Neural cell (in vitro differentiated cells): Measurements from ENCODE around the gene SEC22A. TPM values are rescaled to one million over a fixed set of nuclear protein-coding genes. Genes with fewer than 3 reads are reported as not detected.

ENCODE experiments used
- H2AFZ ChIP-seq: fragments of 200-600, 300-800 bp; sonication (generic), shearing (Covaris generic); 2 replicates; pipeline ENCODE4 v1.6.0; 2014; ENCODE audit warnings: low read depth, mild to moderate bottlenecking, antibody characterized with exemption, low read length, moderate library complexity
- H3F3A ChIP-seq: fragments of 200-600 bp; shearing (Covaris generic); 2 replicates; pipeline ENCODE4 v1.6.1; 2016; ENCODE audit warnings: mild to moderate bottlenecking, moderate library complexity, mixed read lengths, antibody characterized with exemption, low read length; ENCODE audit not compliant: insufficient read depth, poor library complexity, severe bottlenecking
- H3K27ac ChIP-seq: fragments of 200-600, 300-800 bp; sonication (generic), shearing (Covaris generic); 2 replicates; pipeline ENCODE4 v1.5.1; 2014; ENCODE audit warnings: mild to moderate bottlenecking, low read length, moderate library complexity
- H3K27me3 ChIP-seq: fragments of 300-800, 200-600 bp; sonication (generic), shearing (Covaris generic); 2 replicates; pipeline ENCODE4 v1.6.0; 2014; ENCODE audit warnings: mild to moderate bottlenecking, low read depth, low read length, moderate library complexity; ENCODE audit not compliant: insufficient read depth
- H3K36me3 ChIP-seq: fragments of 300-800, 200-600 bp; sonication (generic), shearing (Covaris generic); 2 replicates; pipeline ENCODE4 v1.5.1; 2014; ENCODE audit warnings: mild to moderate bottlenecking, antibody characterized with exemption, low read length, moderate library complexity; ENCODE audit not compliant: insufficient read depth
- H3K4me2 ChIP-seq: fragments of 300-800, 200-600 bp; sonication (generic), shearing (Covaris generic); 2 replicates; pipeline ENCODE4 v1.6.0; 2014; ENCODE audit warnings: mild to moderate bottlenecking, low read length
- H3K4me3 ChIP-seq: fragments of 300-800, 200-600 bp; sonication (generic), shearing (Covaris generic); 2 replicates; pipeline ENCODE4 v1.5.1; 2014; ENCODE audit warnings: mild to moderate bottlenecking, low read length, moderate library complexity
- H3K79me2 ChIP-seq: fragments of 200-600 bp; shearing (Covaris generic); replicated peaks from 2 replicates; pipeline ENCODE4 v1.6.0; 2014; ENCODE audit warnings: mild to moderate bottlenecking, low read length, moderate library complexity; ENCODE audit not compliant: insufficient read depth
- H3K9ac ChIP-seq: fragments of 300-800, 200-600 bp; sonication (generic), shearing (Covaris generic); 2 replicates; pipeline ENCODE4 v1.6.1; 2016; ENCODE audit warnings: mild to moderate bottlenecking, low read length, mixed read lengths
- H3K9me2 ChIP-seq: fragments of 200-600 bp; shearing (Covaris generic); 2 replicates; pipeline ENCODE4 v1.6.1; 2016; ENCODE audit warnings: mild to moderate bottlenecking, low read length, mixed read lengths; ENCODE audit not compliant: insufficient read depth
- H3K9me3 ChIP-seq: fragments of 200-600, 300-800 bp; sonication (generic), shearing (Covaris generic); 2 replicates; pipeline ENCODE4 v1.6.1; 2016; ENCODE audit warnings: mild to moderate bottlenecking, mixed run types, low read length, moderate library complexity, mixed read lengths
- H4K20me1 ChIP-seq: fragments of 200-600 bp; shearing (Covaris generic); 2 replicates; pipeline ENCODE4 v1.6.1; 2016; ENCODE audit warnings: mild to moderate bottlenecking, mixed run types; ENCODE audit not compliant: insufficient read depth
- EP300 ChIP-seq: fragments of 450-650 bp; conservative IDR thresholded peaks from 2 replicates; pipeline ENCODE4 v1.6.1; 2014; ENCODE audit warnings: antibody characterized with exemption, mild to moderate bottlenecking, moderate library complexity; ENCODE audit not compliant: poor library complexity, severe bottlenecking
- EZH2 ChIP-seq: fragments of 200-600, 300-800 bp; shearing (Covaris generic), sonication (generic); IDR thresholded peaks from 2 replicates; pipeline ENCODE4 v1.6.1; 2014; ENCODE audit warnings: antibody characterized with exemption, low read length, borderline replicate concordance, mild to moderate bottlenecking; ENCODE audit not compliant: insufficient read depth, poor library complexity, severe bottlenecking
- MXI1 ChIP-seq: fragments of 450-650 bp; conservative IDR thresholded peaks from 2 replicates; pipeline ENCODE4 v1.6.1; 2014; ENCODE audit warnings: antibody characterized with exemption, mild to moderate bottlenecking; ENCODE audit not compliant: poor library complexity, severe bottlenecking
- POLR2AphosphoS5 ChIP-seq: IDR thresholded peaks from 2 replicates; pipeline ENCODE4 v1.6.1; 2012
- RAD21 ChIP-seq: fragments of 450-650 bp; conservative IDR thresholded peaks from 2 replicates; pipeline ENCODE4 v1.6.1; 2014; ENCODE audit warnings: antibody characterized with exemption, mild to moderate bottlenecking, moderate library complexity
- SMC3 ChIP-seq: fragments of 450-650 bp; conservative IDR thresholded peaks from 2 replicates; pipeline ENCODE4 v1.6.1; 2014; ENCODE audit warnings: antibody characterized with exemption, mild to moderate bottlenecking, moderate library complexity; ENCODE audit not compliant: poor library complexity
- TAF1 ChIP-seq: IDR thresholded peaks from 2 replicates; pipeline ENCODE4 v1.6.1; 2012; ENCODE audit warnings: low read depth
- polyA plus RNA-seq: library from polyadenylated mRNA; depleted of rRNA; stranded (reverse); fragments of >200 nt; gene quantifications from 2 replicates; pipeline ENCODE4 v1.2.3, GENCODE V29; 2014
- TF ChIP-seq, protein P1 (sequence below): IDR thresholded peaks from 2 replicates; pipeline ENCODE4 v1.6.1; 2012; ENCODE audit warnings: borderline replicate concordance
- TF ChIP-seq, protein P2 (sequence below): fragments of 450-650 bp; IDR thresholded peaks from 2 replicates; pipeline ENCODE4 v1.5.1; 2014; ENCODE audit warnings: antibody characterized with exemption, mild to moderate bottlenecking, moderate library complexity; ENCODE audit not compliant: poor library complexity, severe bottlenecking

Gene SEC22A
- polyA plus RNA-seq, 1 donor from 2014 or later = 44.0 TPM

DNA sequence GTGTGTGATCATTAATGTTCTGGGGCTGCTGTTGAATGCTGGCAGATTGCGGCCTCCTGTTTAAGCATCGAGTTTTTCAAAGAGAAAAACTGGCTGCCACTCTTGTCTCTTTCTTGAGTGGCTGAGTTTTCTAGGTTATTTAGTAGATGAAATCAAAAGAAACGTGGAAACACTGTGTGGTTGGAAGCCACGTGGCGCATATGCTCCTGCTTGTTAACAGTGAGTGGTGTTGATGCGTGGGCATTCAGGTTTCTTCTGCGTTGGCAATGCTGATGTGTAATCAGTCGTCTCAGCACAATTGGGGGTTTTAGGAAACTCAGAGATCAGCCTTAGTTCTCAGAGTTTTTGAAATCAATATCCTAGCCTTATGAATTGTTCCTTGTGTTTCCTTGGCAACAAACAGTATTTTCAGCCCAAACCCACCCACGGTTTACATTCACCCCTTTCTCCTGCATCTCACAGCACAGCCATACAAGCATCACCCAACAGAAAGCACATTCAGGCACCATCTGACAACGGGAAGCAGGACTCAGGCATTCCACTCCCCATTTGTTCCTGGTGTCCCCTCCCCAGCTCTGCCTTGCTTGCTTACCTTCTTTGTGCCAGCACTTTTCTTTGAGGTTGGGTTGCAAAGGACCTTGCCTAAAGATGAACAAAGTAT lies 74.7 kb downstream of the SEC22A start:
- Histone ChIP-seq H3F3A (no peaks in the 10 kb centered on the region), H3K9me3 (no peaks in the 10 kb centered on the region), H3K9me2 (no peaks in the 10 kb centered on the region), H3K27ac (no peak overlapping the region), H4K20me1 (no peaks in the 10 kb centered on the region), H3K4me2 (no peak overlapping the region), H3K36me3 (no peaks in the 10 kb centered on the region), H3K9ac (no peak overlapping the region), H2AFZ (no peak overlapping the region), H3K4me3 (no peak overlapping the region), H3K79me2 (no peaks in the 10 kb centered on the region), H3K27me3 (no peaks in the 10 kb centered on the region)
- TF ChIP-seq, protein P1, sequence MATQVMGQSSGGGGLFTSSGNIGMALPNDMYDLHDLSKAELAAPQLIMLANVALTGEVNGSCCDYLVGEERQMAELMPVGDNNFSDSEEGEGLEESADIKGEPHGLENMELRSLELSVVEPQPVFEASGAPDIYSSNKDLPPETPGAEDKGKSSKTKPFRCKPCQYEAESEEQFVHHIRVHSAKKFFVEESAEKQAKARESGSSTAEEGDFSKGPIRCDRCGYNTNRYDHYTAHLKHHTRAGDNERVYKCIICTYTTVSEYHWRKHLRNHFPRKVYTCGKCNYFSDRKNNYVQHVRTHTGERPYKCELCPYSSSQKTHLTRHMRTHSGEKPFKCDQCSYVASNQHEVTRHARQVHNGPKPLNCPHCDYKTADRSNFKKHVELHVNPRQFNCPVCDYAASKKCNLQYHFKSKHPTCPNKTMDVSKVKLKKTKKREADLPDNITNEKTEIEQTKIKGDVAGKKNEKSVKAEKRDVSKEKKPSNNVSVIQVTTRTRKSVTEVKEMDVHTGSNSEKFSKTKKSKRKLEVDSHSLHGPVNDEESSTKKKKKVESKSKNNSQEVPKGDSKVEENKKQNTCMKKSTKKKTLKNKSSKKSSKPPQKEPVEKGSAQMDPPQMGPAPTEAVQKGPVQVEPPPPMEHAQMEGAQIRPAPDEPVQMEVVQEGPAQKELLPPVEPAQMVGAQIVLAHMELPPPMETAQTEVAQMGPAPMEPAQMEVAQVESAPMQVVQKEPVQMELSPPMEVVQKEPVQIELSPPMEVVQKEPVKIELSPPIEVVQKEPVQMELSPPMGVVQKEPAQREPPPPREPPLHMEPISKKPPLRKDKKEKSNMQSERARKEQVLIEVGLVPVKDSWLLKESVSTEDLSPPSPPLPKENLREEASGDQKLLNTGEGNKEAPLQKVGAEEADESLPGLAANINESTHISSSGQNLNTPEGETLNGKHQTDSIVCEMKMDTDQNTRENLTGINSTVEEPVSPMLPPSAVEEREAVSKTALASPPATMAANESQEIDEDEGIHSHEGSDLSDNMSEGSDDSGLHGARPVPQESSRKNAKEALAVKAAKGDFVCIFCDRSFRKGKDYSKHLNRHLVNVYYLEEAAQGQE = no peak
- TF ChIP-seq EZH2 (no peak), SMC3 (no peak), POLR2AphosphoS5 (no peak), RAD21 (no peak), MXI1 (no peak), TAF1 (no peak), EP300 (no peak)
- TF ChIP-seq, protein P2, sequence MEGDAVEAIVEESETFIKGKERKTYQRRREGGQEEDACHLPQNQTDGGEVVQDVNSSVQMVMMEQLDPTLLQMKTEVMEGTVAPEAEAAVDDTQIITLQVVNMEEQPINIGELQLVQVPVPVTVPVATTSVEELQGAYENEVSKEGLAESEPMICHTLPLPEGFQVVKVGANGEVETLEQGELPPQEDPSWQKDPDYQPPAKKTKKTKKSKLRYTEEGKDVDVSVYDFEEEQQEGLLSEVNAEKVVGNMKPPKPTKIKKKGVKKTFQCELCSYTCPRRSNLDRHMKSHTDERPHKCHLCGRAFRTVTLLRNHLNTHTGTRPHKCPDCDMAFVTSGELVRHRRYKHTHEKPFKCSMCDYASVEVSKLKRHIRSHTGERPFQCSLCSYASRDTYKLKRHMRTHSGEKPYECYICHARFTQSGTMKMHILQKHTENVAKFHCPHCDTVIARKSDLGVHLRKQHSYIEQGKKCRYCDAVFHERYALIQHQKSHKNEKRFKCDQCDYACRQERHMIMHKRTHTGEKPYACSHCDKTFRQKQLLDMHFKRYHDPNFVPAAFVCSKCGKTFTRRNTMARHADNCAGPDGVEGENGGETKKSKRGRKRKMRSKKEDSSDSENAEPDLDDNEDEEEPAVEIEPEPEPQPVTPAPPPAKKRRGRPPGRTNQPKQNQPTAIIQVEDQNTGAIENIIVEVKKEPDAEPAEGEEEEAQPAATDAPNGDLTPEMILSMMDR = no peak

DNA sequence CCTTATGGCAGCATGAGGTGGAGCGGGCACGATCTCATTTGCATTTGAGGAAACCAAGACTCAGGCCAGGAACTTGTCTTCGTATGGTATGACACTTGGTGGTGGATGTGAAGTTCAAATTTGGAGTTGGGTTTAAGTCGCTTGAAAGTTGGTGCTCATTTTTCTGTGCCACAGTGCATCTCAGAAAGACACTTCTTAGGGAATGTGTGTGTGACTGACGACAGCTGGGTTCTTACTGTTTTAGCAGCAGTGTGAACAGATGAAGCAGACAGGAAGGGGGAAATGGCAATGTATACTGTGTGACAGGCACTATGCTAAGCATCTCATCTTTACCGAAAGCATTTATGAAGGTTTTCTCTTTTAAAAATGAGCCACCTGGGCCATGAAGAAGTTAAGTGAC lies 75.4 kb downstream of the SEC22A start:
- no peak for TF ChIP-seq RAD21
- no peak for TF ChIP-seq EZH2
- TF ChIP-seq, protein P2 = no peak
- no peak for TF ChIP-seq MXI1
- no peak for TF ChIP-seq EP300
- no peak for TF ChIP-seq SMC3
- TF ChIP-seq TAF1 = no peak
- TF ChIP-seq POLR2AphosphoS5 = no peak
- TF ChIP-seq, protein P1 = no peak
- Histone ChIP-seq H3K9ac (no peak overlapping the region), H3K36me3 (no peaks in the 10 kb centered on the region), H4K20me1 (no peaks in the 10 kb centered on the region), H3K4me3 (no peak overlapping the region), H2AFZ (no peak overlapping the region), H3K4me2 (no peak overlapping the region), H3K9me3 (no peaks in the 10 kb centered on the region), H3K27me3 (no peaks in the 10 kb centered on the region), H3K27ac (no peak overlapping the region), H3F3A (no peaks in the 10 kb centered on the region), H3K79me2 (no peaks in the 10 kb centered on the region), H3K9me2 (no peaks in the 10 kb centered on the region)
